HCT116 (cell line): ENCODE measurements around the gene MTRR.

Experiments
- CBX3 ChIP-seq: IDR thresholded peaks from 2 replicates; pipeline ENCODE4 v1.6.1; 2012; ENCODE audit warnings: low read depth
- CEBPB ChIP-seq: IDR thresholded peaks from 2 replicates; pipeline ENCODE4 v1.6.1; 2012; ENCODE audit warnings: low read depth
- EZH2 ChIP-seq: fragments of 200-600 bp; sonication (generic); IDR thresholded peaks from 2 replicates; pipeline ENCODE4 v1.6.1; 2017; ENCODE audit warnings: antibody characterized with exemption, mixed run types
- EZH2phosphoT487 ChIP-seq: fragments of 200-600 bp; IDR thresholded peaks from 2 replicates; pipeline ENCODE4 v1.6.1; 2018; ENCODE audit warnings: antibody characterized with exemption, borderline replicate concordance
- FOSL1 ChIP-seq: IDR thresholded peaks from 2 replicates; pipeline ENCODE4 v1.6.1; 2012; ENCODE audit warnings: low read depth
- JUND ChIP-seq: IDR thresholded peaks from 2 replicates; pipeline ENCODE4 v1.6.1; 2012
- POLR2A ChIP-seq: IDR thresholded peaks from 2 replicates; pipeline ENCODE4 v1.7.0; 2011; ENCODE audit warnings: borderline replicate concordance; ENCODE audit not compliant: insufficient read depth, insufficient read length; ENCODE audit errors: extremely low read depth
- POLR2AphosphoS5 ChIP-seq: IDR thresholded peaks from 2 replicates; pipeline ENCODE4 v1.6.1; 2011; ENCODE audit warnings: mild to moderate bottlenecking, low read depth, low read length, moderate library complexity
- RAD21 ChIP-seq: IDR thresholded peaks from 2 replicates; pipeline ENCODE4 v1.6.1; 2012; ENCODE audit warnings: low read depth, mild to moderate bottlenecking
- YY1 ChIP-seq: IDR thresholded peaks from 2 replicates; pipeline ENCODE4 v1.6.1; 2011; ENCODE audit warnings: low read length, low read depth, moderate library complexity, mild to moderate bottlenecking; ENCODE audit not compliant: insufficient replicate concordance; ENCODE audit errors: extremely low read depth
- TF ChIP-seq, protein P1 (sequence below), 3 experiments: fragments of 200-600 bp in 1 of 3; sonication (generic) in 1 of 3; IDR thresholded peaks in 2 of 3; conservative IDR thresholded peaks in 1 of 3; 2 replicates each; pipeline ENCODE4 v1.5.1; 2012 to 2017; ENCODE audit warnings: low read depth in 2 of 3, low read length in 2 of 3, antibody characterized with exemption in 1 of 3, borderline replicate concordance in 1 of 3, control low read depth in 1 of 3, mild to moderate bottlenecking in 1 of 3, mixed read lengths in 1 of 3, mixed run types in 1 of 3, moderate library complexity in 1 of 3; ENCODE audit not compliant: insufficient read depth in 1 of 3
- TF ChIP-seq, protein P2 (sequence below): IDR thresholded peaks from 2 replicates; pipeline ENCODE4 v1.6.1; 2012; ENCODE audit warnings: low read depth
- TF ChIP-seq, protein P3 (sequence below): IDR thresholded peaks from 2 replicates; pipeline ENCODE4 v1.6.1; 2011; ENCODE audit warnings: mild to moderate bottlenecking, low read length, moderate library complexity; ENCODE audit not compliant: insufficient replicate concordance; ENCODE audit errors: extremely low read depth

DNA sequence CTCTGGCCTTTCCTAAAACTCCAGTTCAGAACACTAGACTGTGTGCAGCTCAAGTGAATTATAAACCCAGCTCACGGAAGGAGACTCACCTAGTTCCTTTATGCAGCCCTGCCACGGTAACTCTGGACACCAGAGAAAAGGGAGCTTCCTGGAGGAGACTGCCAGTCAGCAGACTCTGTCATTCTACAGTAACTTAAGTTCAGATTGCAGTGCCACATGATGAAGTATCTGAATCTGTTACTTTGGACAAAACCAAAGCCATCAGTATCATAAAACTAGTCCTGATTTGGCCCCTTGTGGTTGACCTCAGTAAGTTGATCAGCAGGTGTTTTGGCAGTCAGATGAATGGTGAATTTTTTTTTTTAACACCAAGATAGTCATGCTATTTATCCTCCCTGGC lies 2.7 kb downstream of the MTRR start:
- TF ChIP-seq, protein P1, sequence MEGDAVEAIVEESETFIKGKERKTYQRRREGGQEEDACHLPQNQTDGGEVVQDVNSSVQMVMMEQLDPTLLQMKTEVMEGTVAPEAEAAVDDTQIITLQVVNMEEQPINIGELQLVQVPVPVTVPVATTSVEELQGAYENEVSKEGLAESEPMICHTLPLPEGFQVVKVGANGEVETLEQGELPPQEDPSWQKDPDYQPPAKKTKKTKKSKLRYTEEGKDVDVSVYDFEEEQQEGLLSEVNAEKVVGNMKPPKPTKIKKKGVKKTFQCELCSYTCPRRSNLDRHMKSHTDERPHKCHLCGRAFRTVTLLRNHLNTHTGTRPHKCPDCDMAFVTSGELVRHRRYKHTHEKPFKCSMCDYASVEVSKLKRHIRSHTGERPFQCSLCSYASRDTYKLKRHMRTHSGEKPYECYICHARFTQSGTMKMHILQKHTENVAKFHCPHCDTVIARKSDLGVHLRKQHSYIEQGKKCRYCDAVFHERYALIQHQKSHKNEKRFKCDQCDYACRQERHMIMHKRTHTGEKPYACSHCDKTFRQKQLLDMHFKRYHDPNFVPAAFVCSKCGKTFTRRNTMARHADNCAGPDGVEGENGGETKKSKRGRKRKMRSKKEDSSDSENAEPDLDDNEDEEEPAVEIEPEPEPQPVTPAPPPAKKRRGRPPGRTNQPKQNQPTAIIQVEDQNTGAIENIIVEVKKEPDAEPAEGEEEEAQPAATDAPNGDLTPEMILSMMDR (IDR thresholded peaks at IDR 0.05 in 2 of 3, conservative IDR thresholded peaks at IDR 0.05 in 1 of 3; ENCODE audit: borderline replicate concordance in 1 of 3, insufficient read depth in 1 of 3, low read depth in 2 of 3, low read length in 2 of 3) = no peak
- no peak for TF ChIP-seq POLR2A
- no peak for TF ChIP-seq CEBPB
- no peak for TF ChIP-seq EZH2
- TF ChIP-seq EZH2phosphoT487 = no peak
- TF ChIP-seq, protein P2, sequence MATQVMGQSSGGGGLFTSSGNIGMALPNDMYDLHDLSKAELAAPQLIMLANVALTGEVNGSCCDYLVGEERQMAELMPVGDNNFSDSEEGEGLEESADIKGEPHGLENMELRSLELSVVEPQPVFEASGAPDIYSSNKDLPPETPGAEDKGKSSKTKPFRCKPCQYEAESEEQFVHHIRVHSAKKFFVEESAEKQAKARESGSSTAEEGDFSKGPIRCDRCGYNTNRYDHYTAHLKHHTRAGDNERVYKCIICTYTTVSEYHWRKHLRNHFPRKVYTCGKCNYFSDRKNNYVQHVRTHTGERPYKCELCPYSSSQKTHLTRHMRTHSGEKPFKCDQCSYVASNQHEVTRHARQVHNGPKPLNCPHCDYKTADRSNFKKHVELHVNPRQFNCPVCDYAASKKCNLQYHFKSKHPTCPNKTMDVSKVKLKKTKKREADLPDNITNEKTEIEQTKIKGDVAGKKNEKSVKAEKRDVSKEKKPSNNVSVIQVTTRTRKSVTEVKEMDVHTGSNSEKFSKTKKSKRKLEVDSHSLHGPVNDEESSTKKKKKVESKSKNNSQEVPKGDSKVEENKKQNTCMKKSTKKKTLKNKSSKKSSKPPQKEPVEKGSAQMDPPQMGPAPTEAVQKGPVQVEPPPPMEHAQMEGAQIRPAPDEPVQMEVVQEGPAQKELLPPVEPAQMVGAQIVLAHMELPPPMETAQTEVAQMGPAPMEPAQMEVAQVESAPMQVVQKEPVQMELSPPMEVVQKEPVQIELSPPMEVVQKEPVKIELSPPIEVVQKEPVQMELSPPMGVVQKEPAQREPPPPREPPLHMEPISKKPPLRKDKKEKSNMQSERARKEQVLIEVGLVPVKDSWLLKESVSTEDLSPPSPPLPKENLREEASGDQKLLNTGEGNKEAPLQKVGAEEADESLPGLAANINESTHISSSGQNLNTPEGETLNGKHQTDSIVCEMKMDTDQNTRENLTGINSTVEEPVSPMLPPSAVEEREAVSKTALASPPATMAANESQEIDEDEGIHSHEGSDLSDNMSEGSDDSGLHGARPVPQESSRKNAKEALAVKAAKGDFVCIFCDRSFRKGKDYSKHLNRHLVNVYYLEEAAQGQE = no peak
- no peak for TF ChIP-seq CBX3
- TF ChIP-seq FOSL1 = no peak
- TF ChIP-seq JUND = no peak
- no peak for TF ChIP-seq POLR2AphosphoS5
- TF ChIP-seq, protein P3, sequence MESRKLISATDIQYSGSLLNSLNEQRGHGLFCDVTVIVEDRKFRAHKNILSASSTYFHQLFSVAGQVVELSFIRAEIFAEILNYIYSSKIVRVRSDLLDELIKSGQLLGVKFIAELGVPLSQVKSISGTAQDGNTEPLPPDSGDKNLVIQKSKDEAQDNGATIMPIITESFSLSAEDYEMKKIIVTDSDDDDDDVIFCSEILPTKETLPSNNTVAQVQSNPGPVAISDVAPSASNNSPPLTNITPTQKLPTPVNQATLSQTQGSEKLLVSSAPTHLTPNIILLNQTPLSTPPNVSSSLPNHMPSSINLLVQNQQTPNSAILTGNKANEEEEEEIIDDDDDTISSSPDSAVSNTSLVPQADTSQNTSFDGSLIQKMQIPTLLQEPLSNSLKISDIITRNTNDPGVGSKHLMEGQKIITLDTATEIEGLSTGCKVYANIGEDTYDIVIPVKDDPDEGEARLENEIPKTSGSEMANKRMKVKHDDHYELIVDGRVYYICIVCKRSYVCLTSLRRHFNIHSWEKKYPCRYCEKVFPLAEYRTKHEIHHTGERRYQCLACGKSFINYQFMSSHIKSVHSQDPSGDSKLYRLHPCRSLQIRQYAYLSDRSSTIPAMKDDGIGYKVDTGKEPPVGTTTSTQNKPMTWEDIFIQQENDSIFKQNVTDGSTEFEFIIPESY = no peak
- TF ChIP-seq RAD21 = no peak
- no peak for TF ChIP-seq YY1
